ENCODE results near the gene ERCC6L. TPM values are rescaled to one million over a fixed set of nuclear protein-coding genes. Genes with fewer than 3 reads are reported as not detected.

The ERCC6L gene
- total and polyA plus RNA-seq, 2 donors (not counting 1 experiment from before 2014, with no cell fraction given): 0.34 to 0.61 TPM

- Mint-ChIP-seq H3K9me3 (ENCODE audit: insufficient read depth) (no peaks in the 10 kb centered on the region), H3K4me3 (no peak overlapping the region), H3K27me3 (no peaks in the 10 kb centered on the region), H3K4me1 (peaks cover 3% of the 10 kb centered on the region), H3K27ac (no peak overlapping the region)
- ATAC-seq (ENCODE audit: low read depth): no peak
- no CpG with 5 or more reads among the region's 3 CpGs for WGBS (ENCODE audit: insufficient coverage)
- Histone ChIP-seq H2AFZ (ENCODE audit: insufficient read depth, low read depth, low read length, poor library complexity, severe bottlenecking) (no peak overlapping the region), H3K9ac (ENCODE audit: low read length) (no peak overlapping the region), H3K27ac (ENCODE audit: low read length in 2 of 2) (no peak overlapping the region), H3K79me2 (ENCODE audit: control insufficient read depth, insufficient read depth, low read length) (no peaks in the 10 kb centered on the region), H3K4me2 (replicated peaks; ENCODE audit: low read depth, low read length, poor library complexity, severe bottlenecking) (no peak overlapping the region), H3K36me3 (replicated peaks in 1 of 2; ENCODE audit: control extremely low read depth in 1 of 2, control insufficient read depth in 1 of 2, extremely low read depth in 1 of 2, insufficient read depth in 2 of 2, low read length in 1 of 2) (no peaks in the 10 kb centered on the region), H4K20me1 (ENCODE audit: control insufficient read depth, insufficient read depth, low read length, poor library complexity, severe bottlenecking) (no peaks in the 10 kb centered on the region), H3K27me3 (replicated peaks in 1 of 4; ENCODE audit: control extremely low read depth in 1 of 4, control insufficient read depth in 3 of 4, insufficient read depth in 4 of 4, low read length in 3 of 4) (no peaks in the 10 kb centered on the region), H3K4me3 (ENCODE audit: control extremely low read depth in 1 of 5, extremely low read depth in 1 of 5, insufficient read depth in 1 of 5, low read depth in 2 of 5, low read length in 4 of 5) (no peak overlapping the region), H3K9me3 (ENCODE audit: control extremely low read depth in 1 of 3, control insufficient read depth in 2 of 3, insufficient read depth in 1 of 3, low read length in 2 of 3) (peaks cover 0 to 4% (median 0%) of the 10 kb centered on the region in 3 donors), H3K4me1 (ENCODE audit: control insufficient read depth in 2 of 2, insufficient read depth in 2 of 2, low read length in 2 of 2) (peaks cover 0 to 3% of the 10 kb centered on the region in 2 donors)
- intact Hi-C loops (cut with micrococcal nuclease): no loop called here
- TF ChIP-seq EZH2 (IDR thresholded peaks at IDR 0.05; ENCODE audit: borderline replicate concordance, insufficient read depth, low read depth, low read length, poor library complexity, severe bottlenecking) (no peak), CTCF (IDR thresholded peaks at IDR 0.05) (no peak)
- ChIA-PET CTCF (interaction anchor here (1.3 kb wide), 1 partner anchor 12 kb away, joined by 6 read pairs; no protein-coding TSS in a partner anchor), POLR2A (interaction anchor here (0.6 kb wide), 2 partner anchors 24 to 117 kb away, joined by 4 to 8 read pairs; no protein-coding TSS in a partner anchor)
- no peak for DNase-seq
Measured at GRCh38 chrX:72243472-72243871, 4.6 kb upstream of the ERCC6L start.

- Histone ChIP-seq H3K27ac (ENCODE audit: low read length in 2 of 2) (no peak overlapping the region), H3K4me3 (ENCODE audit: control extremely low read depth in 1 of 5, extremely low read depth in 1 of 5, insufficient read depth in 1 of 5, low read depth in 2 of 5, low read length in 4 of 5) (no peak overlapping the region), H4K20me1 (ENCODE audit: control insufficient read depth, insufficient read depth, low read length, poor library complexity, severe bottlenecking) (no peaks in the 10 kb centered on the region), H3K4me1 (ENCODE audit: control insufficient read depth in 2 of 2, insufficient read depth in 2 of 2, low read length in 2 of 2) (peaks cover 0 to 6% of the 10 kb centered on the region in 2 donors), H2AFZ (ENCODE audit: insufficient read depth, low read depth, low read length, poor library complexity, severe bottlenecking) (no peak overlapping the region), H3K9me3 (ENCODE audit: control extremely low read depth in 1 of 3, control insufficient read depth in 2 of 3, insufficient read depth in 1 of 3, low read length in 2 of 3) (peaks cover 0 to 4% (median 0%) of the 10 kb centered on the region in 3 donors), H3K36me3 (replicated peaks in 1 of 2; ENCODE audit: control extremely low read depth in 1 of 2, control insufficient read depth in 1 of 2, extremely low read depth in 1 of 2, insufficient read depth in 2 of 2, low read length in 1 of 2) (no peaks in the 10 kb centered on the region), H3K9ac (ENCODE audit: low read length) (no peak overlapping the region), H3K4me2 (replicated peaks; ENCODE audit: low read depth, low read length, poor library complexity, severe bottlenecking) (no peak overlapping the region), H3K79me2 (ENCODE audit: control insufficient read depth, insufficient read depth, low read length) (no peaks in the 10 kb centered on the region), H3K27me3 (replicated peaks in 1 of 4; ENCODE audit: control extremely low read depth in 1 of 4, control insufficient read depth in 3 of 4, insufficient read depth in 4 of 4, low read length in 3 of 4) (no peaks in the 10 kb centered on the region)
- Mint-ChIP-seq H3K27me3 (no peaks in the 10 kb centered on the region), H3K9me3 (ENCODE audit: insufficient read depth) (no peaks in the 10 kb centered on the region), H3K4me3 (no peak overlapping the region), H3K4me1 (peaks cover 6% of the 10 kb centered on the region), H3K27ac (no peak overlapping the region)
- intact Hi-C loops (cut with micrococcal nuclease): no loop called here
- no peak for DNase-seq
- CTCF ChIA-PET: no interaction called here
- ATAC-seq (ENCODE audit: low read depth): no peak
- TF ChIP-seq CTCF (IDR thresholded peaks at IDR 0.05) (no peak), EZH2 (IDR thresholded peaks at IDR 0.05; ENCODE audit: borderline replicate concordance, insufficient read depth, low read depth, low read length, poor library complexity, severe bottlenecking) (no peak)
- POLR2A ChIA-PET: no interaction called here
- WGBS (ENCODE audit: insufficient coverage): no CpG with 5 or more reads among the region's 4 CpGs
Measured at GRCh38 chrX:72240976-72241375, 2.1 kb upstream of the ERCC6L start.
